ENCODE results near the gene SQSTM1. TPM values are rescaled to one million over a fixed set of nuclear protein-coding genes. Genes with fewer than 3 reads are reported as not detected.

Gene SQSTM1
- total and polyA plus RNA-seq, 9 of the 15 experiments (the other 6 are each of a cell fraction or from before 2014, with no cell fraction given): 5.6 to 148 (median 64.0) TPM

- Histone ChIP-seq H3K36me3 (ENCODE audit: control insufficient read depth, insufficient read depth, low read length) (peaks cover 91% of the 10 kb centered on the region), H3K9me1 (ENCODE audit: control insufficient read depth, insufficient read depth, low read length) (peaks cover 3% of the 10 kb centered on the region), H2AFZ (ENCODE audit: low read depth, low read length) (no peak overlapping the region), H3K27me3 (ENCODE audit: control insufficient read depth in 2 of 2, insufficient read depth in 2 of 2, low read length in 2 of 2) (no peaks in the 10 kb centered on the region), H4K20me1 (replicated peaks; ENCODE audit: control insufficient read depth, insufficient read depth, low read length) (peaks cover 5% of the 10 kb centered on the region; the same call in 1 of the 2 replicates), H3K4me3 (no peak overlapping the region), H3K4me1 (replicated peaks in 1 of 2; ENCODE audit: control insufficient read depth in 2 of 2, insufficient read depth in 2 of 2, low read length in 2 of 2) (peaks cover 0 to 13% of the 10 kb centered on the region in 2 experiments; a peak in 2 of 5 replicates), H3K27ac (ENCODE audit: extremely low read depth, low read depth, low read length) (no peak overlapping the region), H3K4me2 (ENCODE audit: insufficient read depth, low read length) (no peak overlapping the region), H3K9me3 (replicated peaks; ENCODE audit: control insufficient read depth, insufficient read depth, low read depth, low read length) (no peaks in the 10 kb centered on the region), H3K9ac (ENCODE audit: insufficient read depth in 1 of 2, low read depth in 2 of 2, low read length in 2 of 2) (no peak overlapping the region), H3K79me2 (ENCODE audit: control insufficient read depth, insufficient read depth, low read length) (peaks cover 11% of the 10 kb centered on the region)
- 95% methylated on average over 6 of the region's 6 CpGs for WGBS (ENCODE audit: insufficient coverage, low coverage, missing lambda C conversion rate)
- ChIA-PET POLR2A (interaction anchor here (1.2 kb wide), 1 partner anchor 9 kb away, joined by 6 read pairs; no protein-coding TSS in a partner anchor), CTCF (ENCODE audit: low intra/inter-chr PET ratio) (no interaction called here)
- no peak for DNase-seq (ENCODE audit: extremely low read depth in 1 of 4, low spot score in 3 of 4)
- no peak for ATAC-seq
- intact Hi-C loops (cut with micrococcal nuclease) (no loop called here), in situ Hi-C loops (cut with MboI) (no loop called here)
- no peak for FAIRE-seq
- no TSS peak for BruUV-seq (replicated peaks)
- TF ChIP-seq MXD1 (CRISPR knock-in tag; IDR thresholded peaks at IDR 0.05; ENCODE audit: borderline replicate concordance, poor library complexity, severe bottlenecking) (no peak), SRSF3 (IDR thresholded peaks at IDR 0.05; ENCODE audit: insufficient read depth, low read length) (no peak), TCF15 (CRISPR knock-in tag; IDR thresholded peaks at IDR 0.05) (no peak), ZNF134 (CRISPR knock-in tag; conservative IDR thresholded peaks at IDR 0.05) (no peak), ZNF311 (CRISPR knock-in tag; IDR thresholded peaks at IDR 0.05) (no peak), STAT5A (IDR thresholded peaks at IDR 0.05; ENCODE audit: borderline replicate concordance, low read length) (no peak), THAP12 (CRISPR knock-in tag; IDR thresholded peaks at IDR 0.05) (no peak), LCOR (CRISPR knock-in tag; IDR thresholded peaks at IDR 0.05) (no peak), FIP1L1 (IDR thresholded peaks at IDR 0.05; ENCODE audit: low read depth, low read length, poor library complexity, severe bottlenecking) (no peak)
Measured at GRCh38 chr5:179772351-179772750, 48.4 kb upstream of the SQSTM1 start.

Measured in K562 (cell line).